ENCODE measurements around the gene CLTB. TPM values are rescaled to one million over a fixed set of nuclear protein-coding genes. Genes with fewer than 3 reads are reported as not detected.

The CLTB gene
- total and polyA plus RNA-seq, 2 of the 13 experiments (the other 11 are each of a cell fraction or from before 2014, with no cell fraction given), result 23.3 to 33.8 TPM

- 21% methylated on average over 9 of the region's 10 CpGs for WGBS (ENCODE audit: low lambda C conversion rate)
- Histone ChIP-seq H3K27ac (ENCODE audit: extremely low read length, insufficient read depth, low read length) (peak overlapping the region; percentile 67), H3K4me1 (ENCODE audit: insufficient read depth, low read length) (peaks cover 66% of the 10 kb centered on the region), H3K4me3 (replicated peaks in 1 of 3; ENCODE audit: insufficient read depth in 1 of 3, low read depth in 2 of 3, low read length in 3 of 3) (peak overlapping the region; percentile 29 to 59 (median 30); a peak in 5 of 6 replicates), H3K9me3 (ENCODE audit: low read length) (no peaks in the 10 kb centered on the region), H3K36me3 (replicated peaks in 1 of 2; ENCODE audit: control insufficient read depth in 1 of 2, insufficient read depth in 2 of 2, low read length in 2 of 2) (no peaks in the 10 kb centered on the region), H3K79me2 (ENCODE audit: insufficient read depth, low read length) (no peaks in the 10 kb centered on the region), H3K4me2 (ENCODE audit: low read depth, low read length) (peak overlapping the region; percentile 89), H3K9ac (ENCODE audit: insufficient read depth, low read depth, low read length) (peak overlapping the region; percentile 42), H3K27me3 (ENCODE audit: control insufficient read depth in 1 of 2, insufficient read depth in 2 of 2, low read length in 2 of 2) (no peaks in the 10 kb centered on the region), H2AFZ (ENCODE audit: low read length) (peak overlapping the region; percentile 90), H4K20me1 (ENCODE audit: insufficient read depth, low read length) (no peaks in the 10 kb centered on the region)
- DNase-seq (ENCODE audit: low spot score) (peak; percentile 91), FAIRE-seq (peak; percentile 86), ATAC-seq (peak; percentile 84)
- ChIA-PET CTCF (ENCODE audit: low intra/inter-chr PET ratio, low total read pairs) (no interaction called here), POLR2A (interaction anchor here (1.0 to 1.4 kb wide), 5 partner anchors 11 to 108 kb away, joined by 3 to 5 read pairs (median 4); partner anchors contain the start of genes CDHR2, HIGD2A and NOP16)
- in situ Hi-C loops (cut with HindIII; ENCODE audit: extremely low pct_ligation_motif_present, low pct_unique_long_range_greater_than_20kb), result loop anchor here (25.0 kb wide), 1 partner anchor 579 kb away; the partner anchor contains the start of gene CPLX2
- BruUV-seq (replicated peaks), result no TSS peak
- intact Hi-C loops (cut with micrococcal nuclease; ENCODE audit: unreplicated experiment), result no loop called here
- 0 out of 2 replicates have a peak, but pooled peaks have one; percentile 5 for TF ChIP-seq MNT (IDR thresholded peaks at IDR 0.05)
- no peak for TF ChIP-seq JUNB (CRISPR knock-in tag; IDR thresholded peaks at IDR 0.05; ENCODE audit: borderline replicate concordance)
- no peak for TF ChIP-seq ZNF367 (CRISPR knock-in tag; IDR thresholded peaks at IDR 0.05; ENCODE audit: borderline replicate concordance)
- peak; percentile 52; the same call in 1 of the 2 replicates for TF ChIP-seq PRDM10 (CRISPR knock-in tag; IDR thresholded peaks at IDR 0.05; ENCODE audit: low read depth)
- TF ChIP-seq TBX2 (CRISPR knock-in tag; IDR thresholded peaks at IDR 0.05; ENCODE audit: borderline replicate concordance), result peak; percentile 45; the same call in 1 of the 2 replicates
- no peak for TF ChIP-seq GLI4 (CRISPR knock-in tag; IDR thresholded peaks at IDR 0.05; ENCODE audit: borderline replicate concordance)
- no peak for TF ChIP-seq ZNF878 (CRISPR knock-in tag; IDR thresholded peaks at IDR 0.05)
- peak; percentile 74 for TF ChIP-seq DRAP1 (CRISPR knock-in tag; IDR thresholded peaks at IDR 0.05)
- no peak for TF ChIP-seq CREB1 (IDR thresholded peaks at IDR 0.05)
- TF ChIP-seq CREB1 (CRISPR knock-in tag; IDR thresholded peaks at IDR 0.05), result no peak
- no peak for TF ChIP-seq CEBPB (IDR thresholded peaks at IDR 0.05; ENCODE audit: borderline replicate concordance, low read depth, low read length)
- TF ChIP-seq POLR2A (IDR thresholded peaks at IDR 0.05; ENCODE audit: insufficient read depth in 1 of 2, low read depth in 2 of 2, low read length in 2 of 2), result peak in 1 of 2 experiments; percentile 38; a peak in 1 of 4 replicates
- no peak for TF ChIP-seq ZNF569 (CRISPR knock-in tag; IDR thresholded peaks at IDR 0.05; ENCODE audit: borderline replicate concordance)
- TF ChIP-seq, protein P1, sequence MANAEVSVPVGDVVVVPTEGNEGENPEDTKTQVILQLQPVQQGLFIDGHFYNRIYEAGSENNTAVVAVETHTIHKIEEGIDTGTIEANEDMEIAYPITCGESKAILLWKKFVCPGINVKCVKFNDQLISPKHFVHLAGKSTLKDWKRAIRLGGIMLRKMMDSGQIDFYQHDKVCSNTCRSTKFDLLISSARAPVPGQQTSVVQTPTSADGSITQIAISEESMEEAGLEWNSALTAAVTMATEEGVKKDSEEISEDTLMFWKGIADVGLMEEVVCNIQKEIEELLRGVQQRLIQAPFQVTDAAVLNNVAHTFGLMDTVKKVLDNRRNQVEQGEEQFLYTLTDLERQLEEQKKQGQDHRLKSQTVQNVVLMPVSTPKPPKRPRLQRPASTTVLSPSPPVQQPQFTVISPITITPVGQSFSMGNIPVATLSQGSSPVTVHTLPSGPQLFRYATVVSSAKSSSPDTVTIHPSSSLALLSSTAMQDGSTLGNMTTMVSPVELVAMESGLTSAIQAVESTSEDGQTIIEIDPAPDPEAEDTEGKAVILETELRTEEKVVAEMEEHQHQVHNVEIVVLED (CRISPR knock-in tag; IDR thresholded peaks at IDR 0.05; ENCODE audit: borderline replicate concordance), result 0 out of 2 replicates have a peak, but pooled peaks have one; percentile 26
- TF ChIP-seq ZNF652 (CRISPR knock-in tag; IDR thresholded peaks at IDR 0.05; ENCODE audit: borderline replicate concordance, low read depth), result no peak
- TF ChIP-seq SP140L (CRISPR knock-in tag; IDR thresholded peaks at IDR 0.05; ENCODE audit: borderline replicate concordance), result no peak
These were observed 24.8 kb upstream of the CLTB start for GRCh38 chr5:176440927-176441706.

Data from HepG2 (cell line).